ENCODE data around the gene PLXNA4.

GRCh38 chr7:132083126-132083525, 493.1 kb downstream of the PLXNA4 start:
- no peak for TF ChIP-seq CTCF (IDR thresholded peaks at IDR 0.05)
- no peak for TF ChIP-seq POLR2AphosphoS5 (IDR thresholded peaks at IDR 0.05)
- no peak for TF ChIP-seq POLR2A (IDR thresholded peaks at IDR 0.05)

Measured in prostate gland (tissue), 2 donors.